DOHH2 (cell line): Measurements from ENCODE around the gene C2orf76.

Experiments
- H3F3A ChIP-seq: fragments of 200-600 bp; sonication (generic), shearing (Covaris generic); 2 replicates; pipeline ENCODE4 v1.6.0; 2016; ENCODE audit warnings: antibody characterized with exemption, mild to moderate bottlenecking; ENCODE audit not compliant: control insufficient read depth, insufficient read depth
- H3K27ac ChIP-seq: fragments of 200-600 bp; sonication (generic); 2 replicates; pipeline ENCODE4 v1.5.1; 2014; ENCODE audit warnings: low read depth, mild to moderate bottlenecking, low read length, moderate library complexity
- H3K27me3 ChIP-seq: fragments of 200-600 bp; sonication (generic); 2 replicates; pipeline ENCODE4 v1.6.1; 2014; ENCODE audit warnings: mild to moderate bottlenecking, low read length, mixed read lengths; ENCODE audit not compliant: control insufficient read depth
- H3K36me3 ChIP-seq: fragments of 200-600 bp; sonication (generic); 2 replicates; pipeline ENCODE4 v1.6.1; 2014; ENCODE audit warnings: mild to moderate bottlenecking, low read length, moderate library complexity, mixed read lengths; ENCODE audit not compliant: control insufficient read depth
- H3K4me1 ChIP-seq: fragments of 200-600 bp; sonication (generic); 2 replicates; pipeline ENCODE4 v1.6.1; 2014; ENCODE audit warnings: mild to moderate bottlenecking, low read length, mixed read lengths; ENCODE audit not compliant: control insufficient read depth
- H3K4me2 ChIP-seq: fragments of 200-600 bp; sonication (generic); 2 replicates; pipeline ENCODE4 v1.6.0; 2014; ENCODE audit warnings: mild to moderate bottlenecking, low read length, moderate library complexity
- H3K4me3 ChIP-seq: fragments of 200-600 bp; sonication (generic); 2 replicates; pipeline ENCODE4 v1.5.1; 2014; ENCODE audit warnings: mild to moderate bottlenecking, low read length, mixed read lengths
- H3K79me2 ChIP-seq: fragments of 200-600 bp; sonication (generic); 2 replicates; pipeline ENCODE4 v1.6.1; 2014; ENCODE audit warnings: mild to moderate bottlenecking, low read length, mixed read lengths; ENCODE audit not compliant: control insufficient read depth
- H3K9me2 ChIP-seq: fragments of 200-600 bp; sonication (generic); replicated peaks from 2 replicates; pipeline ENCODE4 v1.6.1; 2014; ENCODE audit warnings: mild to moderate bottlenecking, low read length, mixed read lengths; ENCODE audit not compliant: control insufficient read depth
- H3K9me3 ChIP-seq: fragments of 200-600 bp; sonication (generic); 2 replicates; pipeline ENCODE4 v1.6.1; 2014; ENCODE audit warnings: antibody characterized with exemption, low read length, mixed read lengths; ENCODE audit not compliant: control insufficient read depth, insufficient read depth
- H4K20me1 ChIP-seq: fragments of 200-600 bp; sonication (generic); 2 replicates; pipeline ENCODE4 v1.6.0; 2014; ENCODE audit warnings: low read depth, mild to moderate bottlenecking, antibody characterized with exemption, low read length, moderate library complexity; ENCODE audit not compliant: control insufficient read depth, insufficient read depth
- EZH2phosphoT487 ChIP-seq: fragments of 200-600 bp; sonication (generic); IDR thresholded peaks from 2 replicates; pipeline ENCODE4 v1.6.1; 2017; ENCODE audit warnings: borderline replicate concordance, mild to moderate bottlenecking, antibody characterized with exemption, low read length, moderate library complexity, mixed read lengths
- TF ChIP-seq, protein P1 (sequence below): fragments of 200-600 bp; sonication (generic); IDR thresholded peaks from one replicate; pipeline ENCODE4 v1.5.1; 2014; ENCODE audit warnings: antibody characterized with exemption, mild to moderate bottlenecking, low read depth, low read length; ENCODE audit not compliant: poor library complexity, severe bottlenecking

C2orf76 gene

DNA sequence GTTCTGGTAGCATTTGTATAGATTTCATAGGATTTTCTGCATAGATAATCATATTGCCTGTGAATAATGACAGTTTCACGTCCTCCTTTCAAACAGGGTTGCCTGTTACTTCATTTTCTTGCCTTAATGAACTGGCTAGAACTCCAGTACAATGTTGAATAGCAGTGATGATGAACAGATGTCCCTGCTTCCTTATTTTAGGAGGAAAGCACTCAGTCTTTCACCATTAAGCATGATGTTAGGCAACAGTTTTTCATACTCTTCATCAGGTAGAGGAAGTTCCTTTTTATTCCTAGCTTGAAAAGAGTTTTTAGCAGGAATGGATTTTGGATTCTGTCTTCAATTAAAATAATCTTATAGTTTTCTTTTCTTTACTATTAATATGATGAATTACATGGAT lies 39.7 kb downstream of the C2orf76 start:
- Histone ChIP-seq H4K20me1 (no peaks in the 10 kb centered on the region), H3K4me2 (no peak overlapping the region), H3K27me3 (no peaks in the 10 kb centered on the region), H3K9me2 (no peaks in the 10 kb centered on the region), H3F3A (no peaks in the 10 kb centered on the region), H3K9me3 (no peaks in the 10 kb centered on the region), H3K4me3 (no peak overlapping the region), H3K27ac (peak overlapping the region; percentile 20; the same call in 1 of the 2 replicates), H3K4me1 (peaks cover 15% of the 10 kb centered on the region), H3K36me3 (no peaks in the 10 kb centered on the region), H3K79me2 (no peaks in the 10 kb centered on the region)
- TF ChIP-seq EZH2phosphoT487: no peak
- TF ChIP-seq, protein P1, sequence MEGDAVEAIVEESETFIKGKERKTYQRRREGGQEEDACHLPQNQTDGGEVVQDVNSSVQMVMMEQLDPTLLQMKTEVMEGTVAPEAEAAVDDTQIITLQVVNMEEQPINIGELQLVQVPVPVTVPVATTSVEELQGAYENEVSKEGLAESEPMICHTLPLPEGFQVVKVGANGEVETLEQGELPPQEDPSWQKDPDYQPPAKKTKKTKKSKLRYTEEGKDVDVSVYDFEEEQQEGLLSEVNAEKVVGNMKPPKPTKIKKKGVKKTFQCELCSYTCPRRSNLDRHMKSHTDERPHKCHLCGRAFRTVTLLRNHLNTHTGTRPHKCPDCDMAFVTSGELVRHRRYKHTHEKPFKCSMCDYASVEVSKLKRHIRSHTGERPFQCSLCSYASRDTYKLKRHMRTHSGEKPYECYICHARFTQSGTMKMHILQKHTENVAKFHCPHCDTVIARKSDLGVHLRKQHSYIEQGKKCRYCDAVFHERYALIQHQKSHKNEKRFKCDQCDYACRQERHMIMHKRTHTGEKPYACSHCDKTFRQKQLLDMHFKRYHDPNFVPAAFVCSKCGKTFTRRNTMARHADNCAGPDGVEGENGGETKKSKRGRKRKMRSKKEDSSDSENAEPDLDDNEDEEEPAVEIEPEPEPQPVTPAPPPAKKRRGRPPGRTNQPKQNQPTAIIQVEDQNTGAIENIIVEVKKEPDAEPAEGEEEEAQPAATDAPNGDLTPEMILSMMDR: no peak

DNA sequence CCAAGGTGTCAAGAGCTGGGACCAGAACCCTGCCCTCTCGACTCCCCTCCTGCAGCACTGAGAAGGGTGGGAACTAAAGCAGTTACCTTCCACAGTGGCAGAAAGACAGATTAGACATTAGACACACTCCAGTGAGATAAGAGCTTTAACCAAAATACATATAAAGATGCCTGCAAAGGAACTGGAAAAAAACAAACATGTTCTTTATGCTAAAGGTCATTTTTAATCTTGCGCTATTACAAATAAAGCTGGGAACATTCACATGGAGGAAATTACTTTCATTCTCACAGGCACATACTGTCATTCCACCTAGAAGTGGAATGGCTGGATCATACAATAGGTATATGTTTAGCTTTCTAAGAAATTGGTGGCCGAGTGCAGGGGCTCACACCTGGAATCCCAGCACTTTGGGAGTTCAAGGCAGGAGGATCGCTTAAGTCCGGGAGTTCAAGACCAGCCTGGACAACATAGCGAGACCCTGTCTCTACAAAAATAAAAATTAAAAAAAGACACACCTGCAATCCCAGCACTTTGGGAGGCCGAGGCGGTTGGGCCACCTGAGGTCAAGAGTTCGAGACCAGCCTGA lies 41.9 kb downstream of the C2orf76 start:
- Histone ChIP-seq H3K36me3 (no peaks in the 10 kb centered on the region), H3F3A (no peaks in the 10 kb centered on the region), H3K27me3 (no peaks in the 10 kb centered on the region), H3K79me2 (no peaks in the 10 kb centered on the region), H4K20me1 (no peaks in the 10 kb centered on the region), H3K9me3 (no peaks in the 10 kb centered on the region), H3K4me2 (no peak overlapping the region), H3K27ac (no peak overlapping the region), H3K4me3 (no peak overlapping the region), H3K4me1 (peaks cover 15% of the 10 kb centered on the region), H3K9me2 (no peaks in the 10 kb centered on the region)
- TF ChIP-seq, protein P1: no peak
- no peak for TF ChIP-seq EZH2phosphoT487

DNA sequence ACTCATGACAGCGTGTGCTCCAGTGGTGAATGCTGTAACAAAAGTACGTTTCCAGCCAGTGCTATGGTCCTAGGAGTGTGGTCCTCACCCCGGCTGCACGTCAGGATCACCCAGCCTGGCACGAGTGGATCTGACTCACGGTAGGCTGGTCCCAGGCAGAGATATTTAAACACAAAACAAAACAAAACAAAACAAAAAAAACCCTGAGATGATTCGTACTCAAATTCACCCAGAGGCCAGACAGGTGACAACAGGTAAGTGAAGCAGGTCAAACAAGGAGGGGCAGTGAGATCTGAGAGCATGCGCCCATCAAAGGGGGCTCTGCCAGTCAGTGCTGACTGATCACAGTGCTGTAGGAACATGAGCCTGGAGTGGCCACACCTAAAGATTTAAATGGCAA lies 43.2 kb downstream of the C2orf76 start:
- Histone ChIP-seq H3K4me1 (peaks cover 26% of the 10 kb centered on the region), H3K4me2 (no peak overlapping the region), H3K79me2 (no peaks in the 10 kb centered on the region), H3K27me3 (no peaks in the 10 kb centered on the region), H3K9me2 (no peaks in the 10 kb centered on the region), H3K9me3 (no peaks in the 10 kb centered on the region), H3K27ac (no peak overlapping the region), H4K20me1 (no peaks in the 10 kb centered on the region), H3F3A (no peaks in the 10 kb centered on the region), H3K4me3 (no peak overlapping the region), H3K36me3 (no peaks in the 10 kb centered on the region)
- TF ChIP-seq EZH2phosphoT487: no peak
- TF ChIP-seq, protein P1: no peak
